Nephron (organoid): Measurements from ENCODE around the gene DSTN.

ENCODE experiments used
- H3K27ac Mint-ChIP-seq, 3 experiments: 2 replicates each; pipeline ENCODE4 v1.8.0; 2020; ENCODE audit warnings: mixed read lengths in 3 of 3, mild to moderate bottlenecking in 2 of 3, moderate library complexity in 1 of 3
- H3K27me3 Mint-ChIP-seq: 2 replicates; pipeline ENCODE4 v1.8.0; 2021; ENCODE audit warnings: low read depth, mild to moderate bottlenecking, moderate library complexity, mixed read lengths
- H3K36me3 Mint-ChIP-seq: 2 replicates; pipeline ENCODE4 v1.8.0; 2020; ENCODE audit warnings: low read depth, mixed read lengths
- H3K4me1 Mint-ChIP-seq: 2 replicates; pipeline ENCODE4 v1.8.0; 2020; ENCODE audit warnings: mixed read lengths
- H3K4me3 Mint-ChIP-seq, 3 experiments: 2 replicates each; pipeline ENCODE4 v1.8.0; 2020; ENCODE audit warnings: mild to moderate bottlenecking in 3 of 3, mixed read lengths in 3 of 3, moderate library complexity in 2 of 3
- H3K9me3 Mint-ChIP-seq: 2 replicates; pipeline ENCODE4 v1.8.0; 2020; ENCODE audit warnings: mixed read lengths
- TF ChIP-seq, protein P1 (sequence below), 3 experiments: fragments of 200-600 bp; sonication (generic); IDR thresholded peaks; one replicate each; pipeline ENCODE4 v1.5.0; 2021; ENCODE audit warnings: antibody characterized with exemption in 3 of 3; ENCODE audit not compliant: unreplicated experiment in 3 of 3

Gene DSTN

DNA sequence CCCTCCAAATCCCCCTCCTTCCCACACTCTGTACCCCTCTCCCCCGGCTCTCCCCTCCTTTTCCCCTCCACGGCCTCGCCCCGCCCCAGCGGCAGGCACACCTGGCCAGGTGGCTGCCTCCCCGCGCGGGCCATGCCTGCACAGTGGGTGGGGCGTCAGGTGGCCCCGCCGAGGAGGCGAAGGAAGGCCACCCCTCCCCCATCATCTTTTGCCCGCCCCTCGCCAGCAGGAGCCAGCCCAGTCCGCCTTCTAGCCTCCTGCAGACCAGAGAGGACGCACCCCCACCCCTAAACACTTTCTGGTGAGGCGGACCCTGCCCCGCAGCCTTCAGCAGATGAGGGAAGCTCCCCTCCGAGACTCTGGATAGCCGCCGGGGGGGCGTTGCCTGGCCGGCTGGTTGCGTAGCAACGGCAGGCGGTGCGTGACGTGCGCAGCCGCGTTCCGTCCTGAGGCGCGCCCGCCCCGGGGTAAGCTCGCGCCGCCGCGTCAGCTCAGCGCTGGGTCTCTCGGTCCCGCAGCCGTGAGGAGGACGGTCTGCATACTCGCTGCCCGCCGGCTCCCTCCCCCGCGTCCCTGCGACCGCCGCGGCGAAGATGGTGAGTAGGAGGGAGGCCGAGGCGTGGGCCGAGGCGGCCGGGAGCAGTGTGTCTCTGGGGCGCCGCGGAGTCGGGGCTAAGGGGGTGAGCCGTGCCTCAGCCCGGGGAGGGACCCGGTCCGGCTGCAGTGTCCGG, at the start of gene DSTN:
DSTN (plus strand) TSS at position 460 of the 731 bp plus-strand sequence; CDS start at position 594, 134 bp downstream.
- Mint-ChIP-seq H3K36me3 (no peaks in the 10 kb centered on the region), H3K4me1 (peaks cover 33% of the 10 kb centered on the region), H3K9me3 (no peaks in the 10 kb centered on the region), H3K27ac (peak within 1 kb of the TSS; percentile 86 to 93 (median 87)), H3K4me3 (peak within 1 kb of the TSS; percentile 96 to 97 (median 96)), H3K27me3 (no peaks in the 10 kb centered on the region)
- TF ChIP-seq, protein P1, sequence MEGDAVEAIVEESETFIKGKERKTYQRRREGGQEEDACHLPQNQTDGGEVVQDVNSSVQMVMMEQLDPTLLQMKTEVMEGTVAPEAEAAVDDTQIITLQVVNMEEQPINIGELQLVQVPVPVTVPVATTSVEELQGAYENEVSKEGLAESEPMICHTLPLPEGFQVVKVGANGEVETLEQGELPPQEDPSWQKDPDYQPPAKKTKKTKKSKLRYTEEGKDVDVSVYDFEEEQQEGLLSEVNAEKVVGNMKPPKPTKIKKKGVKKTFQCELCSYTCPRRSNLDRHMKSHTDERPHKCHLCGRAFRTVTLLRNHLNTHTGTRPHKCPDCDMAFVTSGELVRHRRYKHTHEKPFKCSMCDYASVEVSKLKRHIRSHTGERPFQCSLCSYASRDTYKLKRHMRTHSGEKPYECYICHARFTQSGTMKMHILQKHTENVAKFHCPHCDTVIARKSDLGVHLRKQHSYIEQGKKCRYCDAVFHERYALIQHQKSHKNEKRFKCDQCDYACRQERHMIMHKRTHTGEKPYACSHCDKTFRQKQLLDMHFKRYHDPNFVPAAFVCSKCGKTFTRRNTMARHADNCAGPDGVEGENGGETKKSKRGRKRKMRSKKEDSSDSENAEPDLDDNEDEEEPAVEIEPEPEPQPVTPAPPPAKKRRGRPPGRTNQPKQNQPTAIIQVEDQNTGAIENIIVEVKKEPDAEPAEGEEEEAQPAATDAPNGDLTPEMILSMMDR (IDR thresholded peaks at IDR 0.05; ENCODE audit: unreplicated experiment in 3 of 3), result no peak

DNA sequence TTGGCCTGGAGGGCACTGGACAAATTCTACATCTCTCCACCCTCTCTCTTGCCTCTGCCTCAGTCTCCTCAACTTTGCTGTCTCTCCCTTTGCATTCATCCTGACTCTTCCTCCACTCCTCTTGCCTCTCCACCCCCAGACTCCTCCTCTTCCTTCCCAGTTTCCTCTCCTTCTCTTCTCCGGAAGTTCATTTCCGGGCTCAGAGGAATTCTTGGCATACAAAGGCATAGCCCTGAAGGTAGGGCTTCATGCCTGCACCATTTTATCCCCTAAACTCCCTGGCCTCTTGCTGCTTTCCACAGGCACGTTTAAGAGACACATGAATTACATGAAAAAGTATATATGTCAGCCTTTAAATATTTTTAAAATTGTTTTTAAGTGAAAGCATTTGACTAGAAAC, 49.3 kb upstream of the DSTN start:
- Mint-ChIP-seq H3K4me3 (no peak overlapping the region), H3K27ac (peak overlapping the region in 2 of 3 experiments; percentile 8 to 10), H3K4me1 (peaks cover 5% of the 10 kb centered on the region), H3K9me3 (no peaks in the 10 kb centered on the region), H3K27me3 (peaks cover 6% of the 10 kb centered on the region), H3K36me3 (no peaks in the 10 kb centered on the region)
- TF ChIP-seq, protein P1 (IDR thresholded peaks at IDR 0.05; ENCODE audit: unreplicated experiment in 3 of 3), result no peak

DNA sequence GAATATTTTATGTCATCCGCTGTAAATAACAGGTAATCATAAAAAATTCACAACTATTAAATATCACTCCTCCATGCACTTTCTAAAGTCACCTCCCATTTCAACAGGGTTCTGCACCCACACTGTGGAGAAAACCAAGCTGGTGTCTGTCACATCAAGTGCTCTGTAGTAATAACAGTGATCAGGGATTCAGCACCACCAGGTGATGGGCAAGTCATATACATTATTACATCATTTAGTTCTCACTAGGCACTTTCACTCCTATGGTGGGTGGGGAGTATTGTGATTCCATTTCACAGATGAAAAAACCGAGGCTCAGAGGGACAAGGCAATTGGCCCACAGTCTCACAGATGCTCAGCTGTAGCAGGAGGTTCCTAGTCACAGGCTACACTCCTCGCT, 47.3 kb upstream of the DSTN start:
- Mint-ChIP-seq H3K9me3 (no peaks in the 10 kb centered on the region), H3K4me1 (peaks cover 5% of the 10 kb centered on the region), H3K36me3 (no peaks in the 10 kb centered on the region), H3K27me3 (peaks cover 8% of the 10 kb centered on the region), H3K27ac (no peak overlapping the region), H3K4me3 (no peak overlapping the region)
- TF ChIP-seq, protein P1 (IDR thresholded peaks at IDR 0.05; ENCODE audit: unreplicated experiment in 3 of 3), result no peak

DNA sequence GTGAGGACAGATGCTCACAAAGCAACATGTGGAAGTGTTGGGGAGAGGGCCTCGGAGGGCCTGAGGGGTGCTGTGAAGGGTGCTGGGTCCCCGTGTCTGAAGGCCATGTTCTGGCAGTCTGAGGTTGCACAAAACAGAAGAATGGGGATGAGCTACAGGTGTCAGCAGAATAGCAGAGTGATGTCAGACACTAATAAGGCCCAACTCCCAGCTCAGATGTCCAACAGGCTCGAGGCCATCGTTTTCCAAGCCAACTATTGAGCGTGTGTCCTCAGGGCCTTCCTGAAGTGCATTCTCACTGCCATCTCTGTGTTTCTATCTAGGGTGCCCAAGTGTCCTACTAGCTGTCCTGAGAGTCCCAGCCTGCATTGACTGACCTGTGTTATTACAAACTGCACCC, 46.5 kb upstream of the DSTN start:
- Mint-ChIP-seq H3K4me1 (peaks cover 5% of the 10 kb centered on the region), H3K27ac (no peak overlapping the region)
- TF ChIP-seq, protein P1 (IDR thresholded peaks at IDR 0.05; ENCODE audit: unreplicated experiment in 3 of 3), result no peak

DNA sequence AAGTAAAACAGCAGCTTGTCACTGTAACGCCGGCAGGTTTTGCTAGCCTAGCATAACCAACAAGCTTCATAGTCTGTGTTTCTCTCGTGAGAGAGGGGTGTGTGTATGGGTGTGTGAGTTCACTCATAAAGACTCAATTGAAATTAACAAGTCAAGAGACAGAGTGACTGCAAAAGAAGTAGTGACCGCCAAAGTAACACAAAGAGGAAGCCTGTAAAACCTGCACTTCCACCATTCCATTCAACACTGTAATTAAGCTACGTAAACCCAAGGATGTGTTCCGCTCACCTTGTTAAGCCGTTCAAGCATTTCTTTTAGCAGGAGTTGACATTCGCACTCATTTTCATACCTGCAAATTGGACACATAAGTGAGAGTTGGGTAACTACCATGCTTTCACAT, 45.3 kb upstream of the DSTN start:
- H3K9me3 Mint-ChIP-seq, result no peaks in the 10 kb centered on the region
- no peak overlapping the region for H3K4me3 Mint-ChIP-seq
- TF ChIP-seq, protein P1 (IDR thresholded peaks at IDR 0.05; ENCODE audit: unreplicated experiment in 3 of 3), result no peak
- H3K27ac Mint-ChIP-seq, result no peak overlapping the region
- peaks cover 11% of the 10 kb centered on the region for H3K27me3 Mint-ChIP-seq
- H3K4me1 Mint-ChIP-seq, result peaks cover 5% of the 10 kb centered on the region
- no peaks in the 10 kb centered on the region for H3K36me3 Mint-ChIP-seq

More for the DNA sequence above, 46.5 kb upstream of the DSTN start:
- no peaks in the 10 kb centered on the region for H3K9me3 Mint-ChIP-seq
- H3K4me3 Mint-ChIP-seq, result no peak overlapping the region
- peaks cover 8% of the 10 kb centered on the region for H3K27me3 Mint-ChIP-seq
- H3K36me3 Mint-ChIP-seq, result no peaks in the 10 kb centered on the region

DNA sequence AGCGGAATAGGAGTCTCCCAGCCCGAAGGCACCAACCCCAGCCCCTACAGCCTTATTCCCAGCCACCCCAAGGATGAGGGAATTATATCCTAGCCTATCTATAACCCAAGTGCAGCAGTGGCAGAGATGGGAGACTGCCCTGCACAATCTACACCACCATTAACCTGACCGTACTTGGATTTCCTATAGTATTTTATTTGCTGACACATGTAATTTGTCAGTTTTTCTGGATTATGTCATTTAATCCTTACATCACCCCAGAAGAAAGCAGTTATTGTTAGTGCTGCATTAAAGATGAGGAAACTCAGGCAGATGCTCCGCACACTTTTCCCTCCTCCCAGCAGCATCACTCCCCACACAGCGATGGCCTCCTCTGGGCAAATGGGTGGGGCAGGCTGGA, 44.7 kb upstream of the DSTN start:
- Mint-ChIP-seq H3K4me1 (peaks cover 6% of the 10 kb centered on the region), H3K36me3 (no peaks in the 10 kb centered on the region), H3K9me3 (no peaks in the 10 kb centered on the region), H3K27ac (no peak overlapping the region), H3K4me3 (no peak overlapping the region), H3K27me3 (peaks cover 13% of the 10 kb centered on the region)
- TF ChIP-seq, protein P1 (IDR thresholded peaks at IDR 0.05; ENCODE audit: unreplicated experiment in 3 of 3), result no peak
